ENCODE measurements around the gene CAMSAP3.

- TF ChIP-seq CTCF (IDR thresholded peaks at IDR 0.05; ENCODE audit: poor library complexity): no peak
- TF ChIP-seq EZH2 (IDR thresholded peaks at IDR 0.05; ENCODE audit: borderline replicate concordance): no peak
Observed at GRCh38 chr19:7618771-7619510, 23.3 kb downstream of the CAMSAP3 start.

Measured in hepatocyte (in vitro differentiated cells).